LNCAP (cell line): ENCODE results near the gene MTSS2.

Source experiments
- CTCF ChIP-seq: fragments of 450-650 bp; IDR thresholded peaks from 2 replicates; pipeline ENCODE4 v1.5.1; 2017; ENCODE audit warnings: mild to moderate bottlenecking

Gene MTSS2

GRCh38 chr16:70696355-70696754 lies 10.5 kb upstream of the MTSS2 start:
- no peak for TF ChIP-seq CTCF

GRCh38 chr16:70695331-70696070 lies 9.6 kb upstream of the MTSS2 start:
- no peak for TF ChIP-seq CTCF

GRCh38 chr16:70694868-70695218 lies 9.0 kb upstream of the MTSS2 start:
- TF ChIP-seq CTCF, result no peak

GRCh38 chr16:70694088-70694867 lies 8.4 kb upstream of the MTSS2 start:
- TF ChIP-seq CTCF, result no peak

- TF ChIP-seq CTCF, result no peak
These were observed 7.2 kb upstream of the MTSS2 start for GRCh38 chr16:70692873-70693671.

GRCh38 chr16:70692130-70692872 lies 6.4 kb upstream of the MTSS2 start:
- no peak for TF ChIP-seq CTCF
